SK-N-SH treated with all-trans-retinoic acid at 6 μM for 48 hours (cell line): ENCODE measurements around the gene CD55.

Source experiments
- ATAC-seq: fragments of 200-7000 bp; cut with Tn5 transposase; 3 replicates; pipeline ENCODE4 v1.9.1; 2020; ENCODE audit warnings: mild to moderate bottlenecking, moderate library complexity
- ARNTL ChIP-seq: fragments of 450-650 bp; formaldehyde crosslinking; IDR thresholded peaks from 2 replicates; pipeline ENCODE4 v1.5.0; 2020; ENCODE audit warnings: low read depth, mild to moderate bottlenecking, moderate library complexity, borderline replicate concordance
- CSDC2 ChIP-seq: fragments of 250-450 bp; sonication (Bioruptor Pico); IDR thresholded peaks from 2 replicates; pipeline ENCODE4 v1.5.0; 2020; ENCODE audit warnings: mild to moderate bottlenecking, moderate library complexity
- ESRRG ChIP-seq: fragments of 250-450 bp; sonication (Bioruptor Pico); IDR thresholded peaks from 2 replicates; pipeline ENCODE4 v1.6.1; 2021; ENCODE audit warnings: mild to moderate bottlenecking
- GLIS3 ChIP-seq: fragments of 250-450 bp; sonication (Bioruptor Pico); IDR thresholded peaks from 2 replicates; pipeline ENCODE4 v1.5.0; 2020; ENCODE audit warnings: mild to moderate bottlenecking, moderate library complexity
- ISL1 ChIP-seq: fragments of 250-450 bp; sonication (Bioruptor Pico); IDR thresholded peaks from 2 replicates; pipeline ENCODE4 v2.1.2; 2022; ENCODE audit warnings: mild to moderate bottlenecking, moderate library complexity
- OSR1 ChIP-seq: fragments of 250-450 bp; sonication (Bioruptor Pico); IDR thresholded peaks from 2 replicates; pipeline ENCODE4 v1.8.0; 2022; ENCODE audit warnings: moderate library complexity, mild to moderate bottlenecking, inconsistent platforms
- PPARA ChIP-seq: fragments of 250-450 bp; sonication (Bioruptor Pico); IDR thresholded peaks from 2 replicates; pipeline ENCODE4 v1.5.0; 2020; ENCODE audit warnings: mild to moderate bottlenecking, borderline replicate concordance
- RARB ChIP-seq: fragments of 250-450 bp; sonication (Bioruptor Pico); IDR thresholded peaks from 2 replicates; pipeline ENCODE4 v1.8.0; 2021; ENCODE audit warnings: mild to moderate bottlenecking, moderate library complexity
- TCF4 ChIP-seq: fragments of 250-450 bp; sonication (Bioruptor Pico); IDR thresholded peaks from 2 replicates; pipeline ENCODE4 v1.8.0; 2021; ENCODE audit warnings: mild to moderate bottlenecking, moderate library complexity, borderline replicate concordance
- TOX ChIP-seq: fragments of 250-450 bp; sonication (Bioruptor Pico); IDR thresholded peaks from 2 replicates; pipeline ENCODE4 v1.8.0; 2021; ENCODE audit warnings: mild to moderate bottlenecking, moderate library complexity, borderline replicate concordance
- ZFP3 ChIP-seq: fragments of 250-450 bp; sonication (Bioruptor Pico); IDR thresholded peaks from 2 replicates; pipeline ENCODE4 v1.5.0; 2020; ENCODE audit warnings: mild to moderate bottlenecking, moderate library complexity
- ZFP30 ChIP-seq: fragments of 450-650 bp; formaldehyde crosslinking; IDR thresholded peaks from 2 replicates; pipeline ENCODE4 v1.5.0; 2022; ENCODE audit warnings: mild to moderate bottlenecking, moderate library complexity
- ZNF565 ChIP-seq: fragments of 450-650 bp; formaldehyde crosslinking; conservative IDR thresholded peaks from 2 replicates; pipeline ENCODE4 v1.5.0; 2020; ENCODE audit warnings: low read depth, mild to moderate bottlenecking, moderate library complexity
- ZNF70 ChIP-seq: fragments of 450-650 bp; formaldehyde crosslinking; IDR thresholded peaks from 2 replicates; pipeline ENCODE4 v1.5.0; 2020; ENCODE audit warnings: mild to moderate bottlenecking, moderate library complexity
- ZNF8 ChIP-seq: fragments of 450-650 bp; formaldehyde crosslinking; IDR thresholded peaks from 2 replicates; pipeline ENCODE4 v1.5.0; 2020; ENCODE audit warnings: mild to moderate bottlenecking, moderate library complexity
- TF ChIP-seq, protein P1 (sequence below): fragments of 250-450 bp; sonication (Bioruptor Pico); IDR thresholded peaks from 2 replicates; pipeline ENCODE4 v1.5.0; 2020; ENCODE audit warnings: mild to moderate bottlenecking, moderate library complexity
- TF ChIP-seq, protein P2 (sequence below): fragments of 250-450 bp; sonication (Bioruptor Pico); IDR thresholded peaks from 2 replicates; pipeline ENCODE4 v1.8.0; 2021; ENCODE audit warnings: low read depth, mild to moderate bottlenecking, moderate library complexity, borderline replicate concordance
- TF ChIP-seq, protein P3 (sequence below): fragments of 250-450 bp; sonication (Bioruptor Pico); IDR thresholded peaks from 2 replicates; pipeline ENCODE4 v1.5.1; 2021; ENCODE audit warnings: mild to moderate bottlenecking, moderate library complexity
- TF ChIP-seq, protein P4 (sequence below): fragments of 250-450 bp; sonication (Bioruptor Pico); IDR thresholded peaks from 2 replicates; pipeline ENCODE4 v1.5.1; 2020; ENCODE audit warnings: low read depth, mild to moderate bottlenecking, moderate library complexity

The CD55 gene, protein sequence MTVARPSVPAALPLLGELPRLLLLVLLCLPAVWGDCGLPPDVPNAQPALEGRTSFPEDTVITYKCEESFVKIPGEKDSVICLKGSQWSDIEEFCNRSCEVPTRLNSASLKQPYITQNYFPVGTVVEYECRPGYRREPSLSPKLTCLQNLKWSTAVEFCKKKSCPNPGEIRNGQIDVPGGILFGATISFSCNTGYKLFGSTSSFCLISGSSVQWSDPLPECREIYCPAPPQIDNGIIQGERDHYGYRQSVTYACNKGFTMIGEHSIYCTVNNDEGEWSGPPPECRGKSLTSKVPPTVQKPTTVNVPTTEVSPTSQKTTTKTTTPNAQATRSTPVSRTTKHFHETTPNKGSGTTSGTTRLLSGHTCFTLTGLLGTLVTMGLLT

DNA sequence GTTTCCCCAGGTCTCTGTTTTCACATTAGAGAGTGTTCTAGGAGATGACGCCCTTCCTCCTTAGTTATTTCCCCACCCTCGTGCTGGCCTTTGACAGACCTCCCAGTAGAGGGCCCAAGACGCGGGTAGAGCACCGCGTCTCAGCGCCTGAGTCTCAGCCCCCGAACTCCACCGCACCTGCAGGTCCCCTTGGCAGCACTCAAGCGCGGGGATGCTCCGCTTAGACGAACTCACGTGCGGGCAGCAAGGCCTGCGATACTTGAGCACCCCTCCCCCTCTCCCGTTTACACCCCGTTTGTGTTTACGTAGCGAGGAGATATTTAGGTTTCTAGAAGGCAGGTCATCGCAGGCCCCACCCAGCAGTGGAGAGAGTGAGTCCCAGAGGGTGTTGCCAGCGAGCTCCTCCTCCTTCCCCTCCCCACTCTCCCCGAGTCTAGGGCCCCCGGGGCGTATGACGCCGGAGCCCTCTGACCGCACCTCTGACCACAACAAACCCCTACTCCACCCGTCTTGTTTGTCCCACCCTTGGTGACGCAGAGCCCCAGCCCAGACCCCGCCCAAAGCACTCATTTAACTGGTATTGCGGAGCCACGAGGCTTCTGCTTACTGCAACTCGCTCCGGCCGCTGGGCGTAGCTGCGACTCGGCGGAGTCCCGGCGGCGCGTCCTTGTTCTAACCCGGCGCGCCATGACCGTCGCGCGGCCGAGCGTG is at the start of gene CD55:
TSS of gene CD55 (plus strand) at position 600 of the 711 bp plus-strand sequence. CDS start at position 688, 88 bp downstream.
- peak; percentile 91 for ATAC-seq
- TF ChIP-seq TOX (CRISPR knock-in tag) (no peak), ESRRG (CRISPR knock-in tag) (no peak), ISL1 (CRISPR knock-in tag) (no peak), ZFP3 (CRISPR knock-in tag) (no peak), CSDC2 (CRISPR knock-in tag) (no peak), RARB (CRISPR knock-in tag) (no peak), PPARA (CRISPR knock-in tag) (no peak), ZNF70 (no peak), TCF4 (CRISPR knock-in tag) (no peak)
- TF ChIP-seq, protein P1, sequence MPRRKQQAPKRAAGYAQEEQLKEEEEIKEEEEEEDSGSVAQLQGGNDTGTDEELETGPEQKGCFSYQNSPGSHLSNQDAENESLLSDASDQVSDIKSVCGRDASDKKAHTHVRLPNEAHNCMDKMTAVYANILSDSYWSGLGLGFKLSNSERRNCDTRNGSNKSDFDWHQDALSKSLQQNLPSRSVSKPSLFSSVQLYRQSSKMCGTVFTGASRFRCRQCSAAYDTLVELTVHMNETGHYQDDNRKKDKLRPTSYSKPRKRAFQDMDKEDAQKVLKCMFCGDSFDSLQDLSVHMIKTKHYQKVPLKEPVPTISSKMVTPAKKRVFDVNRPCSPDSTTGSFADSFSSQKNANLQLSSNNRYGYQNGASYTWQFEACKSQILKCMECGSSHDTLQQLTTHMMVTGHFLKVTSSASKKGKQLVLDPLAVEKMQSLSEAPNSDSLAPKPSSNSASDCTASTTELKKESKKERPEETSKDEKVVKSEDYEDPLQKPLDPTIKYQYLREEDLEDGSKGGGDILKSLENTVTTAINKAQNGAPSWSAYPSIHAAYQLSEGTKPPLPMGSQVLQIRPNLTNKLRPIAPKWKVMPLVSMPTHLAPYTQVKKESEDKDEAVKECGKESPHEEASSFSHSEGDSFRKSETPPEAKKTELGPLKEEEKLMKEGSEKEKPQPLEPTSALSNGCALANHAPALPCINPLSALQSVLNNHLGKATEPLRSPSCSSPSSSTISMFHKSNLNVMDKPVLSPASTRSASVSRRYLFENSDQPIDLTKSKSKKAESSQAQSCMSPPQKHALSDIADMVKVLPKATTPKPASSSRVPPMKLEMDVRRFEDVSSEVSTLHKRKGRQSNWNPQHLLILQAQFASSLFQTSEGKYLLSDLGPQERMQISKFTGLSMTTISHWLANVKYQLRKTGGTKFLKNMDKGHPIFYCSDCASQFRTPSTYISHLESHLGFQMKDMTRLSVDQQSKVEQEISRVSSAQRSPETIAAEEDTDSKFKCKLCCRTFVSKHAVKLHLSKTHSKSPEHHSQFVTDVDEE (CRISPR knock-in tag): no peak
- TF ChIP-seq, protein P2, sequence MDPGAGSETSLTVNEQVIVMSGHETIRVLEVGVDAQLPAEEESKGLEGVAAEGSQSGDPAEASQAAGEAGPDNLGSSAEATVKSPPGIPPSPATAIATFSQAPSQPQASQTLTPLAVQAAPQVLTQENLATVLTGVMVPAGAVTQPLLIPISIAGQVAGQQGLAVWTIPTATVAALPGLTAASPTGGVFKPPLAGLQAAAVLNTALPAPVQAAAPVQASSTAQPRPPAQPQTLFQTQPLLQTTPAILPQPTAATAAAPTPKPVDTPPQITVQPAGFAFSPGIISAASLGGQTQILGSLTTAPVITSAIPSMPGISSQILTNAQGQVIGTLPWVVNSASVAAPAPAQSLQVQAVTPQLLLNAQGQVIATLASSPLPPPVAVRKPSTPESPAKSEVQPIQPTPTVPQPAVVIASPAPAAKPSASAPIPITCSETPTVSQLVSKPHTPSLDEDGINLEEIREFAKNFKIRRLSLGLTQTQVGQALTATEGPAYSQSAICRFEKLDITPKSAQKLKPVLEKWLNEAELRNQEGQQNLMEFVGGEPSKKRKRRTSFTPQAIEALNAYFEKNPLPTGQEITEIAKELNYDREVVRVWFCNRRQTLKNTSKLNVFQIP (CRISPR knock-in tag): no peak

DNA sequence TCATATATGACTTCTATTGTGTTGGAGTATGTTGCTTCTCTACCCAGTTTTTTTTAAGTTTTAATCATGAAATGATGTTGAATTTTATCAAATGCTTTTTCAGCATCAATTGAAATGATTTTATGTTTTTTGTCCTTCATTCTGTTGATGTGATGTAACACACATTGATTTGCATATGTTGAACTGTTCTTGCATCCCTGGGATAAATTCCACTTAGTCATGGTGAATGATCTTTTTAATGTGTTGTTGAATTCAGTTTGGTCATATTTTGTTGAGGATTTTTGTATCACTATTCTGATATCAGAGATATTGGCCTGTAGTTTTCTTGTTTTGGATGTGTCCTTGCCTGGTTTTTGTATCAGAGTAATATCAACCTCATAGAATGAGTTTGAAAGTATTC is 46.6 kb upstream of the CD55 start:
- TF ChIP-seq ZNF70: no peak
- TF ChIP-seq ZNF565 (CRISPR knock-in tag): no peak
- no peak for TF ChIP-seq ZFP30 (CRISPR knock-in tag)
- TF ChIP-seq OSR1: no peak
- no peak for TF ChIP-seq TOX (CRISPR knock-in tag)
- TF ChIP-seq, protein P3, sequence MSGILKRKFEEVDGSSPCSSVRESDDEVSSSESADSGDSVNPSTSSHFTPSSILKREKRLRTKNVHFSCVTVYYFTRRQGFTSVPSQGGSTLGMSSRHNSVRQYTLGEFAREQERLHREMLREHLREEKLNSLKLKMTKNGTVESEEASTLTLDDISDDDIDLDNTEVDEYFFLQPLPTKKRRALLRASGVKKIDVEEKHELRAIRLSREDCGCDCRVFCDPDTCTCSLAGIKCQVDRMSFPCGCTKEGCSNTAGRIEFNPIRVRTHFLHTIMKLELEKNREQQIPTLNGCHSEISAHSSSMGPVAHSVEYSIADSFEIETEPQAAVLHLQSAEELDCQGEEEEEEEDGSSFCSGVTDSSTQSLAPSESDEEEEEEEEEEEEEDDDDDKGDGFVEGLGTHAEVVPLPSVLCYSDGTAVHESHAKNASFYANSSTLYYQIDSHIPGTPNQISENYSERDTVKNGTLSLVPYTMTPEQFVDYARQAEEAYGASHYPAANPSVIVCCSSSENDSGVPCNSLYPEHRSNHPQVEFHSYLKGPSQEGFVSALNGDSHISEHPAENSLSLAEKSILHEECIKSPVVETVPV: no peak
- TF ChIP-seq ZNF8 (CRISPR knock-in tag): no peak
- no peak for TF ChIP-seq RARB (CRISPR knock-in tag)
- TF ChIP-seq, protein P4, sequence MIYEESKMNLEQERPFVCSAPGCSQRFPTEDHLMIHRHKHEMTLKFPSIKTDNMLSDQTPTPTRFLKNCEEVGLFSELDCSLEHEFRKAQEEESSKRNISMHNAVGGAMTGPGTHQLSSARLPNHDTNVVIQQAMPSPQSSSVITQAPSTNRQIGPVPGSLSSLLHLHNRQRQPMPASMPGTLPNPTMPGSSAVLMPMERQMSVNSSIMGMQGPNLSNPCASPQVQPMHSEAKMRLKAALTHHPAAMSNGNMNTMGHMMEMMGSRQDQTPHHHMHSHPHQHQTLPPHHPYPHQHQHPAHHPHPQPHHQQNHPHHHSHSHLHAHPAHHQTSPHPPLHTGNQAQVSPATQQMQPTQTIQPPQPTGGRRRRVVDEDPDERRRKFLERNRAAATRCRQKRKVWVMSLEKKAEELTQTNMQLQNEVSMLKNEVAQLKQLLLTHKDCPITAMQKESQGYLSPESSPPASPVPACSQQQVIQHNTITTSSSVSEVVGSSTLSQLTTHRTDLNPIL (CRISPR knock-in tag): no peak
- TF ChIP-seq GLIS3 (CRISPR knock-in tag): no peak
- TF ChIP-seq, all 23 proteins: peak for 0
- ATAC-seq: no peak

DNA sequence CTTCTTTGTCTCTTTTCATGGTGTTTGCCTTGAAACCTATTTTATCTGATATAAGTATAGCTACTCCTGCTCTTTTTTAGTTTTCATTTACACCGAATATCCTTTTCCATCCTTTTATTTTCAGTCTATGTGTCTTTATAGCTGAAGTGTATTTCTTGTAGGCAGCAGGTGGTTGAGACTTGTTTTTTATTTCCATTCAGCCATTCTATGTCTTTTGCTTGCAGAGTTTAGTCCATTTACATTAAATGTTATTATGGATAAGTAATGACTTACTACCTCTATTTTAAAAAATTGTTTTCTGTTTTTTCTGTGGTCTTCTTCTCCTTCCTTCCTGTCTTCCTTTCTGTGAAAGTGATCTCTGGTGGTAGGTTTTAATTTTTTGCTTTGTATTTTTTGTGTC is 45.0 kb upstream of the CD55 start:
- TF ChIP-seq ZFP3 (CRISPR knock-in tag): no peak
- no peak for ATAC-seq

DNA sequence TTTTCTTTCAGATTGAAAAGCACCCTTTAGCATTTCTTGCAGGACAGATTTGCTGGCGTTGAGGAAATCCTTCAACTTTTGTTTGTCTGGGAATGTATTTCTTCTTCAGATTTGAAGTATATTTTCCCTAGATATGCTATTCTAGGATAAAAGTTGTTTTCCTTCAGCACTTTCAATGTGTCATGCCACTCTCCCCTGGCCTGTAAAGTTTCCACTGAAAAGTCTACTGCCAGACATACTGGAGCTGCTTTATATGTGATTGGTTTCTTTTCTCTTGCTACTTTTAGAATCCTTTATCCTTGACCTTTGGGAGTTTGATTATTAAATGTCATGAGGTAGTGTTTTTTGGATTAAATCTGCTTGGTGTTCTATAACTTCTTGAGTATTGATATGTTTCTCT is 44.2 kb upstream of the CD55 start:
- ATAC-seq: no peak
- TF ChIP-seq TCF4 (CRISPR knock-in tag) (no peak), ARNTL (no peak), GLIS3 (CRISPR knock-in tag) (no peak)
- TF ChIP-seq, protein P2 (CRISPR knock-in tag): no peak
